Mammary epithelial cell (primary cell): ENCODE measurements around the gene SPTBN1.

Experiments used
- CTCF ChIP-seq, 2 donors: IDR thresholded peaks in 1 of 2; conservative IDR thresholded peaks in 1 of 2; 2 replicates each; pipeline ENCODE4 v1.5.1; 2011 to 2012; ENCODE audit warnings: inconsistent platforms in 2 of 2, low read length in 2 of 2, mild to moderate bottlenecking in 2 of 2, control low read depth in 1 of 2, low read depth in 1 of 2; ENCODE audit not compliant: insufficient read depth in 1 of 2; ENCODE audit errors: extremely low read depth in 1 of 2
- EZH2 ChIP-seq: IDR thresholded peaks from 2 replicates; pipeline ENCODE4 v1.6.1; 2012; ENCODE audit warnings: low read length, inconsistent platforms, borderline replicate concordance

- TF ChIP-seq CTCF (conservative IDR thresholded peaks at IDR 0.05 in 1 of 2, IDR thresholded peaks at IDR 0.05 in 1 of 2; ENCODE audit: extremely low read depth in 1 of 2, insufficient read depth in 1 of 2, low read depth in 1 of 2, low read length in 2 of 2) (no peak), EZH2 (no peak)
These were observed 20.6 kb upstream of the SPTBN1 start for GRCh38 chr2:54435325-54436226.
